ENCODE results near the gene TMEM250. TPM values are rescaled to one million over a fixed set of nuclear protein-coding genes. Genes with fewer than 3 reads are reported as not detected.

TMEM250 gene
- total RNA-seq, 2 donors from 2014 or later = 20.3 to 29.3 TPM

- Histone ChIP-seq H3K4me1 (peaks cover 0 to 19% of the 10 kb centered on the region in 2 donors), H3K4me3 (no peak overlapping the region), H3K27ac (no peak overlapping the region), H3K36me3 (peaks cover 4% of the 10 kb centered on the region), H3K9me3 (no peaks in the 10 kb centered on the region), H3K27me3 (no peaks in the 10 kb centered on the region)
- TF ChIP-seq CTCF (IDR thresholded peaks at IDR 0.05) = no peak
- DNase-seq (ENCODE audit: low spot score) = no peak
These were observed 43.4 kb downstream of the TMEM250 start for GRCh38 chr9:136075134-136075841.

- H3K4me3 ChIP-seq = no peak overlapping the region
- TF ChIP-seq CTCF (IDR thresholded peaks at IDR 0.05) = no peak
- H3K4me1 ChIP-seq = peaks cover 0 to 13% of the 10 kb centered on the region in 2 donors
- no peaks in the 10 kb centered on the region for H3K27me3 ChIP-seq
- peaks cover 4% of the 10 kb centered on the region for H3K36me3 ChIP-seq
- H3K9me3 ChIP-seq = no peaks in the 10 kb centered on the region
- no peak overlapping the region for H3K27ac ChIP-seq
- no peak for DNase-seq (ENCODE audit: low spot score)
These were observed 44.0 kb downstream of the TMEM250 start for GRCh38 chr9:136074706-136075105.

Other genes with a start within 250 kb of the TMEM250 start
- 10 to 100 TPM; 19.4 to 21.4 TPM for gene CAMSAP1, start 211.3 kb downstream of the TMEM250 start, total RNA-seq
- 10 to 100 TPM; 58.6 to 76.9 TPM for gene UBAC1, start 157.5 kb downstream of the TMEM250 start, total RNA-seq
- 10 to 100 TPM; 49.1 to 55.5 TPM for gene NACC2, start 23.6 kb downstream of the TMEM250 start, total RNA-seq
- under 1 TPM in 1 of 2 donors, not detected in 1; 0.16 TPM for gene LHX3, start 86.3 kb upstream of the TMEM250 start, total RNA-seq
- gene QSOX2, start 126.9 kb upstream of the TMEM250 start, total RNA-seq = 1 to 10 TPM; 3.2 to 6.3 TPM
- gene CCDC187, start 185.2 kb upstream of the TMEM250 start, total RNA-seq = not detected
- 10 to 100 TPM; 39.4 to 44.5 TPM for gene GPSM1, start 208.7 kb upstream of the TMEM250 start, total RNA-seq
- 10 to 100 TPM; 15.4 to 36.6 TPM for gene DNLZ, start 244.9 kb upstream of the TMEM250 start, total RNA-seq